H9 (cell line): Measurements from ENCODE around the gene SLC35F3. TPM values are rescaled to one million over a fixed set of nuclear protein-coding genes. Genes with fewer than 3 reads are reported as not detected.

Experiments used
- DNase-seq: peaks from one replicate; pipeline ENCODE4 v3.0.0-alpha.2; 2017
- H2AFZ ChIP-seq: one replicate; pipeline ENCODE4 v1.6.1; 2013; ENCODE audit warnings: mild to moderate bottlenecking, low read length, control low read depth, moderate library complexity
- H2AK5ac ChIP-seq: 2 replicates; pipeline ENCODE4 v1.6.1; 2013; ENCODE audit warnings: low read length, control low read depth, mixed read lengths; ENCODE audit not compliant: insufficient read length
- H2BK120ac ChIP-seq: one replicate; pipeline ENCODE4 v1.6.1; 2013; ENCODE audit warnings: low read depth, mild to moderate bottlenecking, low read length, control low read depth, inconsistent platforms; ENCODE audit not compliant: poor library complexity, severe bottlenecking
- H2BK12ac ChIP-seq: 2 replicates; pipeline ENCODE4 v1.6.1; 2013; ENCODE audit warnings: low read length, control low read depth, mixed read lengths, low read depth; ENCODE audit not compliant: insufficient read length
- H2BK15ac ChIP-seq: 2 replicates; pipeline ENCODE4 v1.6.1; 2013; ENCODE audit warnings: low read depth, low read length, control low read depth
- H2BK20ac ChIP-seq: one replicate; pipeline ENCODE4 v1.6.1; 2013; ENCODE audit warnings: low read depth, mild to moderate bottlenecking, low read length, control low read depth, inconsistent platforms; ENCODE audit not compliant: poor library complexity, severe bottlenecking
- H2BK5ac ChIP-seq: 2 replicates; pipeline ENCODE4 v1.6.1; 2013; ENCODE audit warnings: low read length, control low read depth, mixed read lengths; ENCODE audit not compliant: insufficient read length
- H3K14ac ChIP-seq: 2 replicates; pipeline ENCODE4 v1.6.1; 2013; ENCODE audit warnings: low read length, control low read depth; ENCODE audit not compliant: insufficient read depth
- H3K18ac ChIP-seq: 2 replicates; pipeline ENCODE4 v1.6.1; 2013; ENCODE audit warnings: low read depth, mild to moderate bottlenecking, mixed read lengths, low read length, control low read depth; ENCODE audit not compliant: insufficient read length
- H3K23ac ChIP-seq: 2 replicates; pipeline ENCODE4 v1.6.1; 2013; ENCODE audit warnings: low read length, control low read depth, mixed read lengths, low read depth; ENCODE audit not compliant: insufficient read length
- H3K23me2 ChIP-seq: 2 replicates; pipeline ENCODE4 v1.6.1; 2013; ENCODE audit warnings: low read depth, mild to moderate bottlenecking, mixed read lengths, low read length, control low read depth; ENCODE audit not compliant: insufficient read length, poor library complexity, severe bottlenecking
- H3K27ac ChIP-seq: 2 replicates; pipeline ENCODE4 v1.5.1; 2013; ENCODE audit warnings: low read length, control low read depth, mixed read lengths, low read depth; ENCODE audit not compliant: insufficient read length
- H3K27me3 ChIP-seq: 2 replicates; pipeline ENCODE4 v1.6.1; 2013; ENCODE audit warnings: low read length, control low read depth, inconsistent platforms; ENCODE audit not compliant: insufficient read depth
- H3K4ac ChIP-seq: 2 replicates; pipeline ENCODE4 v1.6.1; 2013; ENCODE audit warnings: low read depth, mild to moderate bottlenecking, control low read depth, inconsistent platforms, low read length, moderate library complexity
- H3K4me1 ChIP-seq: 2 replicates; pipeline ENCODE4 v1.6.1; 2013; ENCODE audit warnings: low read length, control low read depth, inconsistent platforms; ENCODE audit not compliant: insufficient read depth
- H3K4me2 ChIP-seq: 2 replicates; pipeline ENCODE4 v1.6.1; 2013; ENCODE audit warnings: low read length, control low read depth, mixed read lengths; ENCODE audit not compliant: insufficient read length, insufficient read depth
- H3K56ac ChIP-seq: 2 replicates; pipeline ENCODE4 v1.6.1; 2013; ENCODE audit warnings: low read depth, mild to moderate bottlenecking, mixed read lengths, low read length, control low read depth; ENCODE audit not compliant: insufficient read length
- H3K79me1 ChIP-seq: 2 replicates; pipeline ENCODE4 v1.6.1; 2013; ENCODE audit warnings: low read depth, mild to moderate bottlenecking, moderate library complexity, low read length, control low read depth, inconsistent platforms; ENCODE audit not compliant: insufficient read depth, poor library complexity, severe bottlenecking
- H3K79me2 ChIP-seq: 2 replicates; pipeline ENCODE4 v1.6.1; 2013; ENCODE audit warnings: low read length, control low read depth, inconsistent platforms; ENCODE audit not compliant: insufficient read depth
- H3K9ac ChIP-seq: 2 replicates; pipeline ENCODE4 v1.6.1; 2013; ENCODE audit warnings: low read length, control low read depth, mixed read lengths; ENCODE audit not compliant: insufficient read length; ENCODE audit errors: extremely low read depth
- H3K9me3 ChIP-seq: one replicate; pipeline ENCODE4 v1.6.1; 2013; ENCODE audit warnings: low read depth, low read length, inconsistent platforms; ENCODE audit not compliant: control insufficient read depth
- H3T11ph ChIP-seq: one replicate; pipeline ENCODE4 v1.6.1; 2013; ENCODE audit warnings: mild to moderate bottlenecking, low read length, control low read depth, inconsistent platforms
- H4K20me1 ChIP-seq: one replicate; pipeline ENCODE4 v1.6.1; 2013; ENCODE audit not compliant: control insufficient read depth, insufficient read length, insufficient read depth
- H4K5ac ChIP-seq: 2 replicates; pipeline ENCODE4 v1.6.1; 2013; ENCODE audit warnings: low read depth, mild to moderate bottlenecking, mixed read lengths, low read length, control low read depth; ENCODE audit not compliant: insufficient read length
- H4K8ac ChIP-seq: replicated peaks from 2 replicates; pipeline ENCODE4 v1.6.1; 2013; ENCODE audit warnings: low read length, control low read depth, mixed read lengths, low read depth; ENCODE audit not compliant: insufficient read length
- H4K91ac ChIP-seq: 2 replicates; pipeline ENCODE4 v1.6.1; 2013; ENCODE audit warnings: low read depth, mild to moderate bottlenecking, moderate library complexity, mixed read lengths, low read length, control low read depth; ENCODE audit not compliant: insufficient read length
- H3K27ac Mint-ChIP-seq, 3 experiments: 2 replicates in 2 of 3; 3 replicates in 1 of 3; pipeline ENCODE4 v1.8.0; 2020 to 2021; ENCODE audit warnings: mixed read lengths in 3 of 3, mild to moderate bottlenecking in 1 of 3, moderate library complexity in 1 of 3
- H3K27me3 Mint-ChIP-seq: 2 replicates; pipeline ENCODE4 v1.8.0; 2021; ENCODE audit warnings: low read depth, mild to moderate bottlenecking, moderate library complexity, mixed read lengths
- H3K36me3 Mint-ChIP-seq, 3 experiments: 2 replicates in 2 of 3; 3 replicates in 1 of 3; pipeline ENCODE4 v1.8.0; 2020 to 2021; ENCODE audit warnings: low read depth in 3 of 3, mixed read lengths in 3 of 3; ENCODE audit not compliant: insufficient read depth in 1 of 3
- H3K4me1 Mint-ChIP-seq, 2 experiments: 2 replicates each; pipeline ENCODE4 v1.8.0; 2020; ENCODE audit warnings: mixed read lengths in 2 of 2
- H3K4me3 Mint-ChIP-seq, 2 experiments: 2 replicates in 1 of 2; 3 replicates in 1 of 2; pipeline ENCODE4 v1.8.0; 2020 to 2021; ENCODE audit warnings: mild to moderate bottlenecking in 2 of 2, mixed read lengths in 2 of 2, moderate library complexity in 1 of 2
- H3K9me3 Mint-ChIP-seq, 2 experiments: 2 replicates in 1 of 2; 3 replicates in 1 of 2; pipeline ENCODE4 v1.8.0; 2020; ENCODE audit warnings: mild to moderate bottlenecking in 2 of 2, mixed read lengths in 2 of 2, moderate library complexity in 1 of 2
- CTCF ChIP-seq: fragments of 200-600 bp; sonication (generic); conservative IDR thresholded peaks from 3 replicates; pipeline ENCODE4 v1.8.0; 2021; ENCODE audit warnings: antibody characterized with exemption, mild to moderate bottlenecking
- WGBS: extraction: QIAGEN DNeasy Blood & Tissue Kit; methylation state at CpG from one replicate; pipeline ENCODE4 v1.1.7; 2013; ENCODE audit warnings: missing lambda C conversion rate, low lambda C conversion rate, mixed read lengths; ENCODE audit not compliant: insufficient read length; ENCODE audit errors: extremely low coverage; 5-methylcytosine and 5-hydroxymethylcytosine counted together
- total RNA-seq: library from RNA; stranded (reverse); gene quantifications from 2 replicates; pipeline ENCODE4 v1.2.1, GENCODE V29; 2021

Gene SLC35F3
- total RNA-seq, 1 experiment from 2014 or later: 0.81 TPM

GRCh38 chr1:233971753-233972152 lies 67.3 kb downstream of the SLC35F3 start:
- Histone ChIP-seq H3K9me3 (no peaks in the 10 kb centered on the region), H3K18ac (no peak overlapping the region), H3K4ac (no peak overlapping the region), H3K9ac (no peak overlapping the region), H2BK12ac (no peak overlapping the region), H2AK5ac (no peak overlapping the region), H2BK5ac (no peak overlapping the region), H2BK120ac (no peak overlapping the region), H4K8ac (no peak overlapping the region), H2BK15ac (no peak overlapping the region), H4K5ac (no peak overlapping the region), H3T11ph (no peak overlapping the region), H2BK20ac (no peak overlapping the region), H2AFZ (no peak overlapping the region), H3K23me2 (no peaks in the 10 kb centered on the region), H3K56ac (no peak overlapping the region), H3K79me2 (no peaks in the 10 kb centered on the region), H3K27ac (no peak overlapping the region), H4K91ac (no peak overlapping the region), H3K27me3 (no peaks in the 10 kb centered on the region), H3K4me1 (no peaks in the 10 kb centered on the region), H3K79me1 (no peaks in the 10 kb centered on the region), H4K20me1 (no peaks in the 10 kb centered on the region), H3K4me2 (no peak overlapping the region), H3K23ac (no peak overlapping the region), H3K14ac (no peak overlapping the region)
- no peak for TF ChIP-seq CTCF
- Mint-ChIP-seq H3K27me3 (peaks cover 1% of the 10 kb centered on the region; the same call in 1 of the 2 replicates), H3K4me3 (no peak overlapping the region), H3K4me1 (no peaks in the 10 kb centered on the region), H3K9me3 (no peaks in the 10 kb centered on the region), H3K27ac (no peak overlapping the region), H3K36me3 (no peaks in the 10 kb centered on the region)
- no peak for DNase-seq
- WGBS: no CpG with 5 or more reads among the region's 7 CpGs
